Activated T-helper 1 cell treated with anti-CD3 and anti-CD28 coated beads, Interleukin-12 subunit alpha, Interleukin-12 subunit beta, Interleukin-2, Interleukin-4 antibody, amounts not matched to agents 30 ng/mL and 10 ng/mL and 1 ng/mL, durations not matched to agents 14 hours and 24 hours and 36 hours (primary cell): ENCODE results near the gene COL18A1. TPM values are rescaled to one million over a fixed set of nuclear protein-coding genes. Genes with fewer than 3 reads are reported as not detected.
A peak's percentile ranks its signal among the peaks of the same experiment; 100 is the strongest.

Source experiments
- DNase-seq: peaks from one replicate; pipeline ENCODE4 v3.0.0; 2021; ENCODE audit warnings: low spot score
- H3K27ac Mint-ChIP-seq: one replicate; pipeline ENCODE4 v1.8.0; 2021; ENCODE audit warnings: mild to moderate bottlenecking, mixed read lengths
- H3K27me3 Mint-ChIP-seq: one replicate; pipeline ENCODE4 v1.8.0; 2022; ENCODE audit warnings: mild to moderate bottlenecking, moderate library complexity, mixed read lengths; ENCODE audit not compliant: insufficient read depth
- H3K36me3 Mint-ChIP-seq: one replicate; pipeline ENCODE4 v1.8.0; 2021; ENCODE audit warnings: low read depth, mixed read lengths
- H3K4me1 Mint-ChIP-seq: one replicate; pipeline ENCODE4 v1.8.0; 2021; ENCODE audit warnings: low read depth, mixed read lengths
- H3K4me3 Mint-ChIP-seq: one replicate; pipeline ENCODE4 v1.8.0; 2021; ENCODE audit warnings: mild to moderate bottlenecking, moderate library complexity, mixed read lengths
- H3K9me3 Mint-ChIP-seq: one replicate; pipeline ENCODE4 v1.8.0; 2021; ENCODE audit warnings: mixed read lengths
- intact Hi-C: fragments of 100-400 bp; cut with micrococcal nuclease; formaldehyde crosslinking; loops from one replicate; pipeline ENCODE4 v1.15.1; 2024
- total RNA-seq: library from RNA; stranded (reverse); gene quantifications from 2 replicates; pipeline ENCODE4 v1.2.3, GENCODE V29; 2022

The COL18A1 gene
- total RNA-seq, 1 donor from 2014 or later: 2.1 TPM

DNA sequence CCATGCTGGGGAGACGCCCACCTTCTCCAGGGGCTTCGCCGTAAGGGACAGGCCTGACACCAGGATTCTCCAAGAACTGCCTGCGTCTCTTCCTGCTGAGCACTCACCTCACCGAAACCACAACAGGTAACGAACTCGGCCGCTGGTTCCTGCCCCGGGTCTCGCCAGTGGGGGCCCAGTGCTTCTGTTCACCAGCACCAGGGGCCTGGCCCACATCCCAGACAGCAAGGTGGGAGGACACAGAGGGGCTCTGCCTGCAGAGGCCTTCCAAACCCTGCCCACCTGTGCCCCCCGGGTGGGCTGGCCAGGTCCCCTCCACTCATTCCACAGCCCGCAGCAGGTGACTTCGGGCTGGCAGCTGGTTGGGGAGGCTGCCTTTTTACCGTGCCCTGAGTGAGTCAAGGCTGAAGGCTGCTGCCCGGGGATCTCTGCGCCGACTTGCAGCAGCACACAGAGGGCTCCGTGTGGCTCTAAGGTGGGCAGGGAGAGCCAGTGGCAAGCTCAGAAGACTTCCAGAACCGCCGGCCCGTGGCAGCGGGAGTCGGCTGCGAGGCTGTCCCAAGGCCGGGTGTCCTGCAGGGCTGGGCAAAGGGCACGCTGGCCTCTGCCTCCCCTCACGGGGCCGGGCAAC is 14.7 kb upstream of the COL18A1 start:
- Mint-ChIP-seq H3K9me3 (no peaks in the 10 kb centered on the region), H3K4me3 (no peak overlapping the region), H3K27me3 (peaks cover 5% of the 10 kb centered on the region), H3K27ac (no peak overlapping the region), H3K4me1 (no peaks in the 10 kb centered on the region), H3K36me3 (no peaks in the 10 kb centered on the region)
- intact Hi-C loops: no loop called here
- no peak for DNase-seq

DNA sequence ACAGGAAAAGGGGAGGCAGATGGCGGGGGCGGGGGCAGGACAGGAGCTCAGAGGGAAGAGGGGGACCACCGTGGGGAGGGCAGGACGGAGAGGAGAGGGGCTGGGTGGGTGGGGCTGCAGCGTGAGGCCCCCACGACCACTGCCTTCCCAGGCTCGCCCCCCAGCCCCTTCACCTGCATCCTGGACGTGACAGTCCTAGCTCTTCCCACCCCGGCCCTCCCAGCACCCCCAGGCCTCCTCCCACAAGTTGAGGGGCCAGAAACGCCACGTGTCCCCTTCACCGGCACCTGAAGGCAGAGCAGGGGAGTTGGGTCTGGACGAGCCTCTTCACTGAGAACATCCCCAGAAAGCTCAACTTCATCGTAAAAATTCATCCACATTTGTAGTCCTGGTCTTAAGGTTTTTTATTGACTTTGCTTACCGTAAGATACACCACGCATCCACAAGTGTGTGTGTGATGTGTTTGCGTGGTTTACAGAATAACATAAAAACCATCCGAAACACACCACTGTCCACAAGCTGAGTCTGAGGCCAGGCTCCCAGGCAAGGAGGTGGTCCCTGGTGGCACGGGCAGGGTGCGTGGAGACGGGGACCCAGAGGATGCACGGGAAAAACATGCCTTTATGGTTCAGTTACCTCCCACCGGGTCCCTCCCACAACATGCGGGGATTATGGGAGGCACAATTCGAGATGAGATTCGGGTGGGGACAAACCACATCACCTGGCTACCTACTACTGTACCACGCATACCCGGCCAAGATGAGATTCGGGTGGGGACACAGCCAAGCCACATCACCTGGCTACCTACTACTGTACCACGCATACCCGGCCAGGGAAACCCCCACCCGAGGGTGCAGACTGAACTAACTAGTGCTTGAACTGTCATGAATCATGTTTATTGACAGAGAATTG is 13.9 kb upstream of the COL18A1 start:
- no peak for DNase-seq
- H3K27ac Mint-ChIP-seq: no peak overlapping the region
- no peaks in the 10 kb centered on the region for H3K4me1 Mint-ChIP-seq
- no peak overlapping the region for H3K4me3 Mint-ChIP-seq
- no peaks in the 10 kb centered on the region for H3K36me3 Mint-ChIP-seq
- H3K9me3 Mint-ChIP-seq: no peaks in the 10 kb centered on the region
- intact Hi-C loops: no loop called here
- peaks cover 8% of the 10 kb centered on the region for H3K27me3 Mint-ChIP-seq

DNA sequence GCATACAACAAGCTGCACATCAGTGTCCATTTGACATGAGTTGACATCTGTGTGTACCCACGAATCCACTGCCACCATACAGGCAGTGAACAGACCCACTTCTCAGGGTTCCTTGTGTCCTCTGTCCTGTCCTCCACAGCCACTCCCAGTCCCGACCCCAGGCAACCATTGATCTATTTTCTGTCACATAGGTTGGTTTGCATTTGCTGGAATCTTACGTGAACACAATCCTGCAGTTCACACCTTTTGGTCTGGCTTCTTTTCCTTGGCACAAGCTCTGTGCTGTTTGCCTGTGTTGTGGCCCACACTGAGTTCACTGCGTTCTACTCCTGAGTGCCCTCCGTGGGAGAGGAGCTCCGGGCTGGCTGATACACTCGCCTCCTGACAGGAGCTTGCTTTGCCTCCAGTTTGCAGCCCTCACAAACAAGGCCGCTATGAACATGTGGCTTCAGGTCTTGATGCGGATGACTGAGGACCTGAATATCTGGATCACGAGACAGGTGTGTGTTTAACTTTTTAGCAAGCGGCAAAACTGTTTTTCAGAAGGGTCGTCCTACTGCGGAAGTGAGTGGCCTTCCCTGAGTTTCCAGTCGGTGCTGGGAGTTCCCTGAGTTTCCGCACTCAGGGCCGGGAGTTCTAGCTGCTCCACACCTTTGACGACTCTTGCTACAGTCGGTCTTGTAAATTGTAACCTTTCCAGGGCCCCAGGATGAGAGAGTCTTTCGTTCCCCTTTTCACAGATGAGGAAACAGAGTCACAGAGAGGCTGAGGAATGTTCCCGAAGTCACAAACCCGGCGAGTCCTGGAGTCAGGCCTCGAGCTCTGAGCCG is 13.0 kb upstream of the COL18A1 start:
- Mint-ChIP-seq H3K36me3 (no peaks in the 10 kb centered on the region), H3K4me3 (no peak overlapping the region), H3K27ac (no peak overlapping the region), H3K27me3 (peaks cover 9% of the 10 kb centered on the region), H3K9me3 (no peaks in the 10 kb centered on the region), H3K4me1 (no peaks in the 10 kb centered on the region)
- intact Hi-C loops: no loop called here
- no peak for DNase-seq

DNA sequence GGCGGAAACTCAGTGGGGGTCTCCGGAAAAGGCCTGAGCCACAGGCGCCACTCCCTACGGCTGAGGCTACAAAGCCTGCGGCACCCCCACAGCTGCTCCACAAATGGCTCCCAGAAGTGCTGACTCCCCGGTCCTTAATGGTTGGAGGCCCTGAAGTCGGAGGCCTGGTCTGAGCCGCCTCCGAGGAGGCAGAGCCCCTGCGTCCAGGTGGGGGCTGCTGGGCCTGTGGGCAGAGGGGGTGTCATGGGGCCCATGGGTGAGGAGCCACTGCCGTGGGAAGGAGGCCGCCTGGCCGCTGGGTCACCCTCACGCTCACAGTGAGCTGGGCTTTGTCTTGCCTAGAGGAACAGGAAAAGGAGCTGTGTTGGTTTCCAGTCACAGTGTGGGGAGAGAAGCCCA is 12.4 kb upstream of the COL18A1 start:
- no peaks in the 10 kb centered on the region for H3K9me3 Mint-ChIP-seq
- H3K36me3 Mint-ChIP-seq: no peaks in the 10 kb centered on the region
- H3K4me3 Mint-ChIP-seq: no peak overlapping the region
- peaks cover 9% of the 10 kb centered on the region for H3K27me3 Mint-ChIP-seq
- intact Hi-C loops: no loop called here
- DNase-seq: no peak
- H3K27ac Mint-ChIP-seq: no peak overlapping the region
- H3K4me1 Mint-ChIP-seq: no peaks in the 10 kb centered on the region

DNA sequence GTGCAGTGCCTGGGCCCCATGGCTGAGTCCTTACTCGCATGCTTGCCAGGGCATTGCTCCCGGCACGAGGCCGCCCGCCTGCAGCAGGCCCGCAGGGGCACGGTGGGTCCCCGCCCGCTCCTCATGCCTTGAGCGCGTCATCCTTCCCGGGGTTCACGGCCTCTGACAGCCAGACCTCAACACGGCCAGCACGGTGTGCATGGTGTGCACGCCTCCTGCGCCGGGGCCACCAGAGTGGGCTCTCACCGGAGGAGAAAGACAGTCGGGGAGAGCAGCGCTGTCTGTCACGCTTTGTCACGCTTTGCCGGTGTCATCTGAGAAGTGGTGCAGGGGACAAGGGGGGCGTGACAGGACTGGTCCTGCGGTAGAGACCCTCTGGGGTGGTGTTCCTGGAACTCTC is 11.9 kb upstream of the COL18A1 start:
- Mint-ChIP-seq H3K27me3 (peaks cover 9% of the 10 kb centered on the region), H3K9me3 (no peaks in the 10 kb centered on the region), H3K4me3 (no peak overlapping the region), H3K36me3 (no peaks in the 10 kb centered on the region), H3K4me1 (no peaks in the 10 kb centered on the region), H3K27ac (no peak overlapping the region)
- intact Hi-C loops: no loop called here
- no peak for DNase-seq

DNA sequence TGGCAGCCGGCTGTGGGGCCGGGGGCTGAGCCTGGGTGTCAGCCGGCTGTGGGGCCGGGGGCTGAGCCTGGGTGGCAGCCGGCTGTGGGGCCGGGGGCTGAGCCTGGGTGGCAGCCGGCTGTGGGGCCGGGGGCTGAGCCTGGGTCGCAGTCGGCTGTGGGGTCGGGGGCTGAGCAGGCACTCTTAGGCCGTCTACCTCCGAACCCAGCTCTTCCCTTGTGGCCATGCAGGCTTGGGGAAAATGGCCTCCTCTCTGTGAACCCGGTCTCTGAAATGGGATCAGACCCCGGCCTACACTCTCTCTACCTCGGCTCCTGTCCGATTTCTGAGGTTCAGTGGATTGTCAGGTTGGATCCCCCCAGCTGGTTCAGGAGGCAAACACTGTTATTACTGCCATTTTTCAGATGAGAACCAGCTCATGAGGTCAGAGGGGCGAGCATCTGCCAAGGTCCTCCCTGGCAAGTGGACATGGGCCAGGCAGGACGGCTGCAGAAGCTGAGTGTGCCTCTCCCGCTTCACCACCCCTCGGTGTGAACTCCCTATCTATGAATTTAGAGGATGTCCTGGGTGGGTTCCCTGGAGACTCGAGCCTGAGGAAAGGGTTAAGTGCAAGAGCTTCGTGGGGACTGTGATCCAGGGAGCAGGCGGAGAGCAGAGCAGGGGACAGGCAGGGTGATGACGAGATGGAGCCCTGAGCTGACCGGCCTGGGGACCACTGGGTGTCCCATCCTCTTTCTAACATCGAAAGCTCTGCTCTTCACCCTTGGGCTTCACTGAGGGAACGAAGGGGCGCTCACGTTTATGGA is 10.9 kb upstream of the COL18A1 start:
- intact Hi-C loops: no loop called here
- H3K4me3 Mint-ChIP-seq: no peak overlapping the region
- H3K36me3 Mint-ChIP-seq: no peaks in the 10 kb centered on the region
- DNase-seq: no peak
- H3K4me1 Mint-ChIP-seq: no peaks in the 10 kb centered on the region
- no peaks in the 10 kb centered on the region for H3K9me3 Mint-ChIP-seq
- peaks cover 15% of the 10 kb centered on the region for H3K27me3 Mint-ChIP-seq
- no peak overlapping the region for H3K27ac Mint-ChIP-seq

DNA sequence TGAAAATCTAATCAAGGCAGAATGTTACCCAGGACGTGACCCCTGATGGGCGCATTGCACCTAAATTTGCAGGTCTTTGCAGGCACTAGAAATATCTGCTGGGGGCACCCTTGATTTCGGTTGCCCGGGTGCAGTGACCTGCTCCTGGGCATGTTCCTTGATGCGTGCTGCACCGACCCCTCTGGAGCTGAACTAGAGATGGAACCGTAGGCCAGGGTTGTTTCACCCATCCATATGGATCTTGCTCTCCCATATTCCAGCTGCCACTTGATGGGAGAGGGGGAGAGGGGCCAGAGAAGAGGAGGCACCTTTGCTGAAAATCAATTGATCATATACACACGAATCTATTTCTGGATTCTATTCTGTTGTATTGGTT is 8.4 kb upstream of the COL18A1 start:
- peaks cover 23% of the 10 kb centered on the region for H3K27me3 Mint-ChIP-seq
- intact Hi-C loops: no loop called here
- no peak overlapping the region for H3K27ac Mint-ChIP-seq
- H3K9me3 Mint-ChIP-seq: peaks cover 6% of the 10 kb centered on the region
- DNase-seq: no peak
- H3K4me3 Mint-ChIP-seq: no peak overlapping the region
- H3K4me1 Mint-ChIP-seq: no peaks in the 10 kb centered on the region
- H3K36me3 Mint-ChIP-seq: no peaks in the 10 kb centered on the region

DNA sequence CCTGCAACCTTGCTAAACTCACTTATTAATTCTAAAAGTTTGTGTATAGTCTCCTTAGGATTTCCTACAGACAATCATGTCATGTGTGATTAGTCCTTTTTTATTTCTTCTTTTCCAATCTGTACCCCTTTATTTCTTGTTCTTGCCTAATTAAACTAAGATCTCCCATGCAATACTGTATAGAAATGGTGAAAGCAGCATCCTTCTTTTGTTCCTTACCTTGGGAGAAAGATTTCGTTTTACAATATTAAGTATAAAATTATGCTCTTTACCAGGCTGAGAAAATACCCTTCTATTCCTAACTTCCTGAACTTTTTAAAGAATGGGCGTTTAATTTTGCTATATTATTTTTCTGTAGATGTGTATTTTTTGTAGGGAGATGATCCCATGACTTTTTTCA is 7.6 kb upstream of the COL18A1 start:
- peaks cover 31% of the 10 kb centered on the region for H3K27me3 Mint-ChIP-seq
- no peaks in the 10 kb centered on the region for H3K36me3 Mint-ChIP-seq
- no peak for DNase-seq
- no peaks in the 10 kb centered on the region for H3K4me1 Mint-ChIP-seq
- intact Hi-C loops: no loop called here
- no peak overlapping the region for H3K4me3 Mint-ChIP-seq
- H3K27ac Mint-ChIP-seq: no peak overlapping the region
- peaks cover 6% of the 10 kb centered on the region for H3K9me3 Mint-ChIP-seq

DNA sequence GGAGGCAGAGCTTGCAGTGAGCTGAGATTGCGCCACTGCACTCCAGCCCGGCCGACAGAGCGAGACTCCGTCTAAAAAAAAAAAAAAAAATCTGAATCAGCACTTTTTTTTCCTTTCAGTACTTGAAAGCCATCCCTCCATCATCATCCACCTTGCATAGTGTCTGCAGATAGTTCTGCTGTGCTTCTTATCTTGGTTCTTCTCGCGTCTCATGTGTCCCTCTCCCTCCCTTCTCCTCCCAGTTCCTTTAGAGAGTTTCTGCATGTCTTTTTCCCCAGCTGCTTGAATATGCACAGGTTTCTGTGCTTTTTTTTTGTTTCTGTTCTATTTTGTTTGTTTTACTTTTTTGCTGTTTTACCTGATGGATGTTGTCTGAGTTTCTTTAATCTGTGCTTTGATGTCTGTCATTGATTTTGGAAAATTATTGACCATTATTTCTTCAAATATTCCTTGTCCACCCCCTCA is 3.9 kb upstream of the COL18A1 start:
- H3K4me1 Mint-ChIP-seq: peaks cover 4% of the 10 kb centered on the region
- H3K27ac Mint-ChIP-seq: no peak overlapping the region
- no peak overlapping the region for H3K4me3 Mint-ChIP-seq

DNA sequence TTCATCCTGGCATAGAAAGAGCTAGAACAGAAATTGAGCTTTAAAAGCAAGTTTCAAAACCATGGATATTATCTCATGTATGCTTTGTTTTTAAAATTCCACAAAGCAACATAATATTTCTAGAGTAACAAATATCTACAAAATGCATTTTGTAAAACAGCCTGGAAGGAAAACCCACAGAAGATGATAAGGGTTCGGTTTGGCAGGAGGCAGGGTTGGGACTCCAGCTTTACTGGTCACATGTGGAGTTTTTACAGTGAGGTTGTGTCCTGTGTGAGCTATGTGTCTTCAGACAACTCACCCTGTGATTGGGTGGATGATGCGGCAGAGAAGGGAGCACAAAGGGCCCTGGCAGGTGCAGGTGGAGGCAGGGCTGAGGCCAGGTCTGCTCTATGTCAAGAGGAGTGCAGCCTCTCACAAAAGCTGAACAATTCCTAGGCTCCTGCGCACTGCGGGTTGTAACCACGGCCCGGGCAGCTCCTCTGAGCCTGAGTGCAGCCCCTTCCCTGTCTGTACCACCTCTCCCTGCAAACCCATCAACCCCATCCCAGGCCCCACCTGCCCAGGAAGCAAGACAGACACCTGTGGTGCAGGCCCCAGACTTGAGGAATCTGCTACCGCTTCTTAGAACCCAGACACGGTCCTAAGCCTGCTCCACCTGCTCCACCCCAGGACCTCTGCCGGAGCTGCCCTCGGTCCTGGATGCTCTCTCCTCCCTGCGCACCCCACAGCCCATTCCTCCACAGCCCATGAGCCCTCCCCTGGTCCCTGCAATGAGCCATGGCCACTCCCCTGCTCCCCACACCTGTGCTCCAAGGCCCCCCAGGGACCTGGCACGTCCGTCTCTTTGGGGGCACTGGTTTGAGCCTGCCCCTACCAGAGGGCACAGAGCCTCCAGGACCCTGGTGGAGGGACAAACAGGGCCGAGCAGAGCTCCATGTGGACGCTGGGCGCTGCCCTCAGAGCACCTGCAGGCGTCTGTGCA is 2.8 kb upstream of the COL18A1 start:
- H3K27me3 Mint-ChIP-seq: peaks cover 52% of the 10 kb centered on the region
- DNase-seq: no peak
- H3K4me3 Mint-ChIP-seq: no peak overlapping the region
- H3K9me3 Mint-ChIP-seq: peaks cover 6% of the 10 kb centered on the region
- no peaks in the 10 kb centered on the region for H3K36me3 Mint-ChIP-seq
- peaks cover 4% of the 10 kb centered on the region for H3K4me1 Mint-ChIP-seq
- no peak overlapping the region for H3K27ac Mint-ChIP-seq
- intact Hi-C loops: no loop called here

More for the DNA sequence above, 3.9 kb upstream of the COL18A1 start:
- Mint-ChIP-seq H3K36me3 (no peaks in the 10 kb centered on the region), H3K9me3 (peaks cover 6% of the 10 kb centered on the region), H3K27me3 (peaks cover 44% of the 10 kb centered on the region)
- DNase-seq: no peak
- intact Hi-C loops: no loop called here

DNA sequence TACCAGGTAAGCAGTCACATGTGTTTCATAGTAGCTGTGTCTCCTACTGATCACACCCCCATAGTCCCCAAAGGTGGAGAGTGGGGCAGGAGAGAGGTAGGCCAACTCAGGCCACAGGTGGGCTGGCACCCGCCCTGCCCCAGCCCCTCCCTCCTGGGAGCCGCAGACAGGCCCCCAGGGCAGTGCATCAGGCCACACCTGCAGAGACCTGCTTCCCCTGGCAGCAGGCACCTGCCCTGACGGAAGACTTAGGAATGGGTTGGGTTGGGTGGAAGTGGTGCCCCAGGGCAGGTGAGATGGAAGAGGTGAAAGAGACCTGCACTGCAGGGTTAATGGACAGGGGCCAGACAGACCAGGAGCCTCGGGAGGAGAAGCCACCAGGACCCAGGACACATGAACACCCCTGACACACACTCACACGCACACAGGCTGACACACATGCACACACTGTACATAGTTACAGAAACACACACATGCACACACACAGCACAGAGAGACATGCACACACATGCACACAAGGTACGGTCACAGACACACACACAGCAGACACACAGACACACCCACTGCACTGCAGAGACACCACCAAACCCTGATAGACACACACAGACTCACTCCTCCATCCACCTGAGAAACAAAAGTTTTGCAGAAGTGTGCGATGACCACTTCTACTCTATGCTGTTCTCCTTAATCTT is 1.7 kb upstream of the COL18A1 start:
- peak overlapping the region; percentile 62 for H3K4me3 Mint-ChIP-seq
- no peaks in the 10 kb centered on the region for H3K36me3 Mint-ChIP-seq
- H3K9me3 Mint-ChIP-seq: peaks cover 6% of the 10 kb centered on the region
- intact Hi-C loops: no loop called here
- no peak overlapping the region for H3K27ac Mint-ChIP-seq
- DNase-seq: no peak
- peaks cover 57% of the 10 kb centered on the region for H3K27me3 Mint-ChIP-seq
- peaks cover 4% of the 10 kb centered on the region for H3K4me1 Mint-ChIP-seq
